IgD-negative memory B cell (primary cell): ENCODE data around the gene LMBRD1. TPM values are rescaled to one million over a fixed set of nuclear protein-coding genes. Genes with fewer than 3 reads are reported as not detected.

ENCODE experiments used
- H3K27ac Mint-ChIP-seq, 3 donors: one replicate each; pipeline ENCODE4 v1.8.0; 2020 to 2022; ENCODE audit warnings: mild to moderate bottlenecking in 3 of 3, mixed read lengths in 3 of 3, moderate library complexity in 1 of 3
- H3K27me3 Mint-ChIP-seq: one replicate; pipeline ENCODE4 v1.8.0; 2021; ENCODE audit warnings: mixed read lengths
- H3K36me3 Mint-ChIP-seq: one replicate; pipeline ENCODE4 v1.8.0; 2020; ENCODE audit warnings: mild to moderate bottlenecking, mixed read lengths
- H3K4me1 Mint-ChIP-seq, 3 donors: one replicate each; pipeline ENCODE4 v1.8.0; 2020 to 2022; ENCODE audit warnings: mixed read lengths in 3 of 3, mild to moderate bottlenecking in 1 of 3
- H3K4me3 Mint-ChIP-seq, 4 donors: one replicate each; pipeline ENCODE4 v1.8.0; 2020 to 2022; ENCODE audit warnings: mild to moderate bottlenecking in 4 of 4, mixed read lengths in 4 of 4, moderate library complexity in 3 of 4
- H3K9me3 Mint-ChIP-seq, 3 donors: one replicate each; pipeline ENCODE4 v1.8.0; 2020 to 2021; ENCODE audit warnings: mixed read lengths in 3 of 3, mild to moderate bottlenecking in 1 of 3
- polyA plus RNA-seq: library from polyadenylated mRNA; unstranded; fragments of 300-500 nt; fragmentation: Illumina TruSeq; gene quantifications from one replicate; pipeline ENCODE4 v1.2.3, GENCODE V29; 2021

Gene LMBRD1
- polyA plus RNA-seq, 1 donor from 2014 or later = 78.1 TPM

GRCh38 chr6:69785697-69786096, 11.1 kb downstream of the LMBRD1 start:
- Mint-ChIP-seq H3K9me3 (no peaks in the 10 kb centered on the region), H3K27ac (peak overlapping the region in 2 of 3 donors; percentile 55 to 88), H3K27me3 (no peaks in the 10 kb centered on the region), H3K4me3 (peak overlapping the region in 3 of 4 donors; percentile 17 to 72 (median 53)), H3K4me1 (peaks cover 42 to 57% (median 45%) of the 10 kb centered on the region in 3 donors), H3K36me3 (no peaks in the 10 kb centered on the region)

GRCh38 chr6:69784595-69785377, 12.0 kb downstream of the LMBRD1 start:
- Mint-ChIP-seq H3K27ac (peak overlapping the region; percentile 3 to 88 (median 68)), H3K27me3 (no peaks in the 10 kb centered on the region), H3K4me1 (peaks cover 41 to 54% (median 45%) of the 10 kb centered on the region in 3 donors), H3K9me3 (no peaks in the 10 kb centered on the region), H3K36me3 (peaks cover 2% of the 10 kb centered on the region), H3K4me3 (peak overlapping the region in 3 of 4 donors; percentile 22 to 72 (median 44))

DNA sequence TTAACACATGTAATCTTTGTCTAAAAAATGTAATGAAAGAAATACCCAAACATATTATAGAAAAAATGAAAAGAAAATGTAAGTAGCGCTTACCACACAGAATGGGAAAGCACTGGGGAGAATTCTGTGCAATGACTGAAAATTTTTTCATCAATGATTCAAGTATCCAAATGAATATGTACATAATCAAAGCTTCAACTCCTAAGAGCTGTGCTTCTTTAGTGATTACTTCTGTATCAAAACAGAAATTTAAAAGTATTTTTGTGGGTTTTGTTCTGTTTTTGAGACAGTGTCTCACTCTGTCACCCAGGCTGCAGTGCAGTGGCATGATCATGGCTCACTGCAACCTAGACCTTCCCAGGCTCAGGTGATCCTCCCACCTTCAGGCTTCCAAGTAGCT, 13.7 kb downstream of the LMBRD1 start:
- Mint-ChIP-seq H3K27ac (peak overlapping the region in 1 of 3 donors; percentile 23), H3K4me3 (no peak overlapping the region), H3K36me3 (peaks cover 2% of the 10 kb centered on the region), H3K27me3 (no peaks in the 10 kb centered on the region), H3K9me3 (no peaks in the 10 kb centered on the region), H3K4me1 (peaks cover 39 to 47% (median 43%) of the 10 kb centered on the region in 3 donors)

GRCh38 chr6:69780585-69781178, 16.1 kb downstream of the LMBRD1 start:
- Mint-ChIP-seq H3K4me3 (no peak overlapping the region), H3K36me3 (peaks cover 3% of the 10 kb centered on the region)

GRCh38 chr6:69775941-69776340, 20.9 kb downstream of the LMBRD1 start:
- H3K9me3 Mint-ChIP-seq = peaks cover 0 to 5% (median 0%) of the 10 kb centered on the region in 3 donors
- no peaks in the 10 kb centered on the region for H3K27me3 Mint-ChIP-seq
- peak overlapping the region in 1 of 3 donors; percentile 10 for H3K27ac Mint-ChIP-seq
- peaks cover 57 to 60% (median 58%) of the 10 kb centered on the region in 3 donors for H3K4me1 Mint-ChIP-seq
- peaks cover 19% of the 10 kb centered on the region for H3K36me3 Mint-ChIP-seq
- no peak overlapping the region for H3K4me3 Mint-ChIP-seq

More at GRCh38 chr6:69780585-69781178, 16.1 kb downstream of the LMBRD1 start:
- Mint-ChIP-seq H3K27ac (no peak overlapping the region), H3K4me1 (peaks cover 43 to 50% (median 49%) of the 10 kb centered on the region in 3 donors), H3K9me3 (no peaks in the 10 kb centered on the region), H3K27me3 (no peaks in the 10 kb centered on the region)

- Mint-ChIP-seq H3K36me3 (peaks cover 21% of the 10 kb centered on the region), H3K27ac (peak overlapping the region in 2 of 3 donors; percentile 10 to 50), H3K4me3 (peak overlapping the region in 3 of 4 donors; percentile 13 to 83 (median 70)), H3K4me1 (peaks cover 55 to 59% (median 56%) of the 10 kb centered on the region in 3 donors), H3K27me3 (no peaks in the 10 kb centered on the region), H3K9me3 (peaks cover 0 to 5% (median 0%) of the 10 kb centered on the region in 3 donors)
Measured at GRCh38 chr6:69775585-69775849, 21.3 kb downstream of the LMBRD1 start.

- Mint-ChIP-seq H3K27ac (peak overlapping the region in 1 of 3 donors; percentile 10), H3K9me3 (peaks cover 0 to 5% (median 1%) of the 10 kb centered on the region in 3 donors), H3K4me3 (peak overlapping the region in 3 of 4 donors; percentile 13 to 83 (median 70)), H3K4me1 (peaks cover 51 to 58% (median 51%) of the 10 kb centered on the region in 3 donors), H3K36me3 (peaks cover 21% of the 10 kb centered on the region), H3K27me3 (no peaks in the 10 kb centered on the region)
Measured at GRCh38 chr6:69774740-69775584, 21.8 kb downstream of the LMBRD1 start.

DNA sequence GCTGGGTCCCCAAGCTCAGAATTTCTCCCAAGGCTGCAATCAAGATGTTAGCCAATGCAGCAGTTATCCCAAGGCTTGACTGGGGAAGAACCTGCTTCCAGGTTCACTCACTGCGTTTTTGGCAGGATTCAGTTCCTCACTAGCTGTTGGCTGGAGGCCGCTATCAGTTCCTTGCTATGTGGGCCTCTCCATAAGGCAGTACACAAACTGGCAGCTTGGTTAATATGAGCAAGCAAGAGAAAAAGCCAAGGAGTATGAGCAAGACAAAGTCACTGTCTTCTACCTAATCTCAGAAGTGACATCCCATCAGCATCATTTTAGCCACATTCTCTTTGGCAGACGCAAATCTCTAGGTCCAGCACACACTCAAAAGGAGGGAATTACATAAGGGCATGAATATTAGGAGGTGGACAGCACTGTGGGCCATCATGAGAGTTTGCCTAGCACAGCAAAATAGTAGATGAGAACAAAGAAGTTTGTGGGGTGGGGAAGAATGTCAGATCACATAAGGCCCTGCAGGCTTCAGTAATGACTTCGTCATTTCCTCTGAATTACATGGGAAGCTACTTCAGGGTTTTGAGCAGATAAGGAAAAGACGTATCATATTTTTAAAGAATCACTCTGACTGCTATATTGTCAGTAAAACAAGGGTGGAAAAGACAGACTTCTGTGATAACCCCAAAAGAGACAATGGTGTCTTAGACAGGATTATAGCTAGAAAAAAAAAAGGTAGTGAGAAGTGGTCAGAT, 25.5 kb downstream of the LMBRD1 start:
- Mint-ChIP-seq H3K36me3 (peaks cover 24% of the 10 kb centered on the region), H3K4me3 (peak overlapping the region in 2 of 4 donors; percentile 54 to 58), H3K27me3 (no peaks in the 10 kb centered on the region), H3K27ac (peak overlapping the region in 1 of 3 donors; percentile 57), H3K9me3 (peaks cover 0 to 11% (median 2%) of the 10 kb centered on the region in 3 donors), H3K4me1 (peaks cover 49 to 56% (median 50%) of the 10 kb centered on the region in 3 donors)

- Mint-ChIP-seq H3K4me1 (peaks cover 37 to 50% (median 40%) of the 10 kb centered on the region in 3 donors), H3K27ac (peak overlapping the region in 2 of 3 donors; percentile 47 to 67), H3K4me3 (no peak overlapping the region), H3K9me3 (peaks cover 0 to 6% (median 2%) of the 10 kb centered on the region in 3 donors), H3K27me3 (no peaks in the 10 kb centered on the region), H3K36me3 (peaks cover 20% of the 10 kb centered on the region)
Measured at GRCh38 chr6:69768664-69769063, 28.1 kb downstream of the LMBRD1 start.

DNA sequence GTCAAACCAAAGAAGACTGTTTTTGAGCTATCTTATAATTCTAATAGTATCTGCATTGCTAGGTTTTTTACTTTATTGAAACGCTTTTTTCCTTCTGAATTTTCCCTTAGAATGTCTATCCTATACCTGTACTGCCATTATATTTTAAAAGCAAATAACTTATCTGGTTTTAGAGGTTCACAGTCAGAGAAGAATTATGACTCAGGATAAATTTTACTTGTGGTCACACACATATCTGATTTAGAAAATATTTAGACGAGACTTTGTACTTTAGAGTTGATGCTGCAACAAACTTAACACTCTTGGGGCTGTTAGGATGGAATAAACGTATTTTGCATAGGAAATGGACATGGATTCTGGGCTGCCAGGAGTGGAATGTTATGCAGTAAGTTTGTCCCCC, 33.0 kb downstream of the LMBRD1 start:
- H3K4me1 Mint-ChIP-seq = peaks cover 34 to 57% (median 41%) of the 10 kb centered on the region in 3 donors

GRCh38 chr6:69761853-69762252, 35.0 kb downstream of the LMBRD1 start:
- Mint-ChIP-seq H3K4me3 (no peak overlapping the region), H3K27ac (peak overlapping the region in 1 of 3 donors; percentile 59), H3K4me1 (peaks cover 37 to 69% (median 53%) of the 10 kb centered on the region in 3 donors), H3K27me3 (no peaks in the 10 kb centered on the region), H3K9me3 (peaks cover 0 to 2% (median 0%) of the 10 kb centered on the region in 3 donors), H3K36me3 (peaks cover 13% of the 10 kb centered on the region)

More for the DNA sequence above, 33.0 kb downstream of the LMBRD1 start:
- Mint-ChIP-seq H3K27ac (peak overlapping the region in 1 of 3 donors; percentile 39), H3K4me3 (peak overlapping the region in 1 of 4 donors; percentile 41), H3K36me3 (peaks cover 12% of the 10 kb centered on the region), H3K27me3 (no peaks in the 10 kb centered on the region), H3K9me3 (no peaks in the 10 kb centered on the region)

DNA sequence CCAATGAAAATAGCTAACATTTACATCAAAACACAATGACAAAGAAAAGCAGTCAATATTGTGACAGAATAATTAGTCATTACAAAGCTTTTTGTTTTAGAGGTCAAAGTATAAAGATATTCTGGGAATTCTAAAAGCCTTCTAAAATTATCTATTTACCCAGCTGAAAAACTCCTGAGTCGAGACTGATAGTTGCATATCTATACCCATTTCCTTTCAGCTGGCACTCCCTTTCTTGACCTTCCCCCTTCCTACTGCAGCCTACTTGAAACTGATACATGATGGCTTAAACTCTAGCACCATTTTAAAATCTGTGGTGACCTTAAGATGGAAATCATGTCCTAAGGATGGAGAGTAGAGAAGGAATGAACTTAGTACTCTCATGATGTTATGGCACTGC, 38.6 kb downstream of the LMBRD1 start:
- Mint-ChIP-seq H3K4me3 (peak overlapping the region in 2 of 4 donors; percentile 13 to 44), H3K27ac (peak overlapping the region in 2 of 3 donors; percentile 9 to 60), H3K27me3 (no peaks in the 10 kb centered on the region), H3K9me3 (peaks cover 0 to 4% (median 0%) of the 10 kb centered on the region in 3 donors), H3K4me1 (peaks cover 30 to 64% (median 47%) of the 10 kb centered on the region in 3 donors), H3K36me3 (peaks cover 23% of the 10 kb centered on the region)

DNA sequence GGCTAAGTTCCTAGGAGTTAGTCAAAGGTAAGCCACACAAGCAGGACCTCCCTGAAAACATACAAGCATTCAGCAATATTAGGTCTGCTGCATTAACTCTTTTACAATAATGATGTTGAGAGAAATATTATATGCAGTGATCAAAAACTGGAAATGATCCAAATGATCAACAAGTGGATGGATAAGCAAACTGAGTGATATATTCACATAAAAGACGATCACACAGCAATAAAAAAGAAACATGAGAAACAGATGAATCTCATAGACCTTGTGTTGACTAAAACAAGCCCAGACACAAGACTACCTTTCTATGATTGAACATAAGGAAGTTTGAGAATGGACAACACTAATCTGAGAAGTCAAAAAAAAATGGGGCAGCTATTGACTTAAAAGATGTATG, 39.9 kb downstream of the LMBRD1 start:
- Mint-ChIP-seq H3K36me3 (peaks cover 18% of the 10 kb centered on the region), H3K27ac (peak overlapping the region in 1 of 3 donors; percentile 44), H3K9me3 (peaks cover 0 to 4% (median 0%) of the 10 kb centered on the region in 3 donors), H3K27me3 (no peaks in the 10 kb centered on the region), H3K4me3 (no peak overlapping the region), H3K4me1 (peaks cover 24 to 55% (median 38%) of the 10 kb centered on the region in 3 donors)

GRCh38 chr6:69756366-69756765, 40.4 kb downstream of the LMBRD1 start:
- H3K36me3 Mint-ChIP-seq = peaks cover 18% of the 10 kb centered on the region
- peaks cover 24 to 50% (median 33%) of the 10 kb centered on the region in 3 donors for H3K4me1 Mint-ChIP-seq
- peaks cover 0 to 4% (median 0%) of the 10 kb centered on the region in 3 donors for H3K9me3 Mint-ChIP-seq
- H3K4me3 Mint-ChIP-seq = no peak overlapping the region
- H3K27me3 Mint-ChIP-seq = no peaks in the 10 kb centered on the region
- H3K27ac Mint-ChIP-seq = peak overlapping the region in 1 of 3 donors; percentile 44
